Breast epithelium (tissue), 4 donors: ENCODE measurements around the gene CLMP. TPM values are rescaled to one million over a fixed set of nuclear protein-coding genes. Genes with fewer than 3 reads are reported as not detected.
"Not testable (repeated sequence)": the region's sequence is repeated elsewhere in the genome, so short reads cannot be mapped to it uniquely, and the experiment has no call there.

ENCODE experiments used
- DNase-seq, 2 donors: peaks; one replicate each; pipeline ENCODE4 v3.0.0-alpha.2; 2019; ENCODE audit warnings: low spot score in 2 of 2
- H3K27ac ChIP-seq, 2 donors: fragments of 200-600 bp; sonication (generic) in 1 of 2; one replicate each; pipeline ENCODE4 v1.5.1; 2016 to 2019; ENCODE audit warnings: mild to moderate bottlenecking in 1 of 2
- H3K27me3 ChIP-seq, 2 donors: fragments of 200-600 bp; sonication (generic) in 1 of 2; one replicate each; pipeline versions ENCODE4 v1.5.1 to v1.6.0; 2017 to 2019; ENCODE audit warnings: control low read depth in 1 of 2, mild to moderate bottlenecking in 1 of 2
- H3K36me3 ChIP-seq: fragments of 200-600 bp; one replicate; pipeline ENCODE4 v1.5.1; 2019
- H3K4me1 ChIP-seq, 2 donors: fragments of 200-600 bp; sonication (generic); one replicate each; pipeline ENCODE4 v1.5.1; 2016 to 2019; ENCODE audit warnings: control low read depth in 1 of 2
- H3K4me3 ChIP-seq, 3 donors: fragments of 200-600 bp; sonication (generic); 1 replicate in 2 of 3; 2 replicates in 1 of 3; pipeline ENCODE4 v1.5.1; 2016 to 2019; ENCODE audit warnings: mild to moderate bottlenecking in 3 of 3, moderate library complexity in 2 of 3
- H3K9me3 ChIP-seq, 2 donors: fragments of 200-600 bp; sonication (generic) in 1 of 2; one replicate each; pipeline ENCODE4 v1.5.1; 2016 to 2019; ENCODE audit warnings: control low read depth in 1 of 2
- POLR2A ChIP-seq: fragments of 450-650 bp; IDR thresholded peaks from one replicate; pipeline ENCODE4 v1.6.1; 2016; ENCODE audit warnings: antibody characterized with exemption, mild to moderate bottlenecking, moderate library complexity
- POLR2AphosphoS5 ChIP-seq, 3 donors: sonication (generic); formaldehyde crosslinking; IDR thresholded peaks; one replicate each; pipeline ENCODE4 v1.6.1; 2017; ENCODE audit warnings: antibody characterized with exemption in 3 of 3
- intact Hi-C: fragments of 100-400 bp; cut with DNase I; formaldehyde crosslinking; loops from one replicate; pipeline ENCODE4 v1.15.1; 2023; ENCODE audit warnings: low total_unique reads
- total RNA-seq, 3 donors: library from RNA; depleted of rRNA; stranded (reverse); fragments of >200 nt; gene quantifications; one replicate each; pipeline ENCODE4 v1.1.0, GENCODE V29; 2016
- TF ChIP-seq, protein P1 (sequence below), 3 donors: fragments of 450-650 bp; IDR thresholded peaks; one replicate each; pipeline ENCODE4 v1.5.1; 2016 to 2017; ENCODE audit warnings: antibody characterized with exemption in 3 of 3, mild to moderate bottlenecking in 3 of 3, moderate library complexity in 3 of 3

CLMP gene
- total RNA-seq, 3 donors from 2014 or later: 70.8 to 241 (median 82.9) TPM

DNA sequence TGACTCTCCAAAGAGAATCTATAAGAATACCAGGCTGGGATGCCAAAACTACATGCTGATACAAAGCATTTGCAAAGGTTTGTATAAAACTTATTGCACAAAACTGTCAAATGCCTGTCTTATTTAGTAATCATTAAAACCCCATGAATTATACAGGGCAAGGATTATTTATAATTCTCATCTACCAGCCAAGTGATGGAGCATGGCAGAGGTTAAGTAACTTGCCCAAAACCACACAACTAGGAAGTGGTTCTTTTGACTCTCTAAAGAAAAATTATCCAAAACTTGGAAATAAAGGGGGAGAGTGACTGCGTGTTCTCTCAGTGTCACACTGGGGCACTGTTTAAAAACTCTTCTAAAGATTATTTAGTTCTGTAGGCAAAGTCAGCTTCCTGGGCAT is 17.4 kb upstream of the CLMP start:
- Histone ChIP-seq H3K4me3 (no peak overlapping the region), H3K4me1 (no peaks in the 10 kb centered on the region), H3K9me3 (no peaks in the 10 kb centered on the region), H3K36me3 (no peaks in the 10 kb centered on the region), H3K27me3 (no peaks in the 10 kb centered on the region), H3K27ac (no peak overlapping the region)
- DNase-seq: no peak
- intact Hi-C loops: no loop called here
- TF ChIP-seq POLR2A (no peak), POLR2AphosphoS5 (IDR thresholded peaks at IDR 0.05) (no peak)
- TF ChIP-seq, protein P1, sequence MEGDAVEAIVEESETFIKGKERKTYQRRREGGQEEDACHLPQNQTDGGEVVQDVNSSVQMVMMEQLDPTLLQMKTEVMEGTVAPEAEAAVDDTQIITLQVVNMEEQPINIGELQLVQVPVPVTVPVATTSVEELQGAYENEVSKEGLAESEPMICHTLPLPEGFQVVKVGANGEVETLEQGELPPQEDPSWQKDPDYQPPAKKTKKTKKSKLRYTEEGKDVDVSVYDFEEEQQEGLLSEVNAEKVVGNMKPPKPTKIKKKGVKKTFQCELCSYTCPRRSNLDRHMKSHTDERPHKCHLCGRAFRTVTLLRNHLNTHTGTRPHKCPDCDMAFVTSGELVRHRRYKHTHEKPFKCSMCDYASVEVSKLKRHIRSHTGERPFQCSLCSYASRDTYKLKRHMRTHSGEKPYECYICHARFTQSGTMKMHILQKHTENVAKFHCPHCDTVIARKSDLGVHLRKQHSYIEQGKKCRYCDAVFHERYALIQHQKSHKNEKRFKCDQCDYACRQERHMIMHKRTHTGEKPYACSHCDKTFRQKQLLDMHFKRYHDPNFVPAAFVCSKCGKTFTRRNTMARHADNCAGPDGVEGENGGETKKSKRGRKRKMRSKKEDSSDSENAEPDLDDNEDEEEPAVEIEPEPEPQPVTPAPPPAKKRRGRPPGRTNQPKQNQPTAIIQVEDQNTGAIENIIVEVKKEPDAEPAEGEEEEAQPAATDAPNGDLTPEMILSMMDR (IDR thresholded peaks at IDR 0.05): no peak

DNA sequence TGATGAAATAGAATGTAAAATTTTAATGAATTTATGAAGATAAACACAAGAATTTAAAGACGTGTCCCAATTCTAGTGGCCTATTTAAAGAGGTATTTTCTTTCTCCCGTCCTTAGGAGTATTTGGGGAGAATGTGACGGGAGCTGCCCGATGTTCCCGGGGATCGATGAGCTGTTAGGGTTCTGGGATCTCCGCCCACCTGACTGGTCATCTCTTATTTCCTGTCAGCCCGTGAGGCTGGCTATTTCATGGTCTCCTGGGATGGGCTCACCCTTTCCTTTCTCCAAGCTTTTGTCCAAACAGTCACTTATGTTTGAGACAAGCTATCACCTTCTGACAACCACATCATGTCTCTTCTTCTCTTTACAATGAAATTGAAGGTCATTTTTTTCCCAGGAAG is 16.9 kb upstream of the CLMP start:
- H3K4me1 ChIP-seq: peaks cover 0 to under 1% of the 10 kb centered on the region in 2 donors
- no peak overlapping the region for H3K4me3 ChIP-seq
- no peaks in the 10 kb centered on the region for H3K27me3 ChIP-seq
- TF ChIP-seq, protein P1 (IDR thresholded peaks at IDR 0.05): no peak
- TF ChIP-seq POLR2AphosphoS5 (IDR thresholded peaks at IDR 0.05) (no peak), POLR2A (no peak)
- intact Hi-C loops: no loop called here
- H3K27ac ChIP-seq: no peak overlapping the region
- no peaks in the 10 kb centered on the region for H3K36me3 ChIP-seq
- DNase-seq: no peak
- no peaks in the 10 kb centered on the region for H3K9me3 ChIP-seq

DNA sequence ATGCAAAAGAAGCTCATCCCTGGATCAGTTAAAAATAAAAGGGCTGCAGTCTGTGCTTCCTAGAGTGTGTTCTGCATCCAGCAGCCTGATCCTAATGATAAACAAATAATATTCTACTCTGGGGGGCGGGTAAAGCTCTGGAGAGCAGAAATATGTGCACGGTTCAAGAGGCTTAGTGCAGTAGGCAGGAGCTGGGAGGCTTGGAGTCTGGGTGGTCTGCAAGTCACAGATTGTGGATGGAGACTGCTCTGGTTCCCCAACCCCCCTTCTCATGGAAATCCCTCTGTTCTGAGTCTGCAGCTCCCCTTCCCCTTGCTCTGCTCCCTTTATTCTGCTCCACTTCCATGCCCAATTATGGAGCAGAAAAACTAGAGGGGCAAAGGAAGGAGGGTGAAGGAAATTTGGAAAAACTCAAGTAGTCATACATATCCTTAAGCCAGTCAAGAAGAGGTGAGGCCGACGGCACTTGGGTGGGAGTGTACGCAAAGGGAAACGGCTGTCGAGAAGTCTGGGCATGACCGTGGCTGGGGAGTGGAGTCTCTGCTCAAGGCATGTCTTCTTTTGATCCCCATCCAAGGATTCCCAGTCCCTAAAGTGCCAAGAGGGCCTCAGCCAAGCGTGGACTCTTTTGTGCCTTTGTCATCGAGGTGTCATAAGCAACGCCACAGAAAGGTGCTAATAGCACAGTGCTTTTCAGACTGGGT is 16.3 kb upstream of the CLMP start:
- Histone ChIP-seq H3K4me3 (no peak overlapping the region), H3K27ac (no peak overlapping the region), H3K27me3 (no peaks in the 10 kb centered on the region), H3K9me3 (no peaks in the 10 kb centered on the region), H3K36me3 (no peaks in the 10 kb centered on the region), H3K4me1 (peaks cover 0 to 4% of the 10 kb centered on the region in 2 donors)
- DNase-seq: no peak
- TF ChIP-seq POLR2A (no peak), POLR2AphosphoS5 (IDR thresholded peaks at IDR 0.05) (no peak)
- intact Hi-C loops: no loop called here

DNA sequence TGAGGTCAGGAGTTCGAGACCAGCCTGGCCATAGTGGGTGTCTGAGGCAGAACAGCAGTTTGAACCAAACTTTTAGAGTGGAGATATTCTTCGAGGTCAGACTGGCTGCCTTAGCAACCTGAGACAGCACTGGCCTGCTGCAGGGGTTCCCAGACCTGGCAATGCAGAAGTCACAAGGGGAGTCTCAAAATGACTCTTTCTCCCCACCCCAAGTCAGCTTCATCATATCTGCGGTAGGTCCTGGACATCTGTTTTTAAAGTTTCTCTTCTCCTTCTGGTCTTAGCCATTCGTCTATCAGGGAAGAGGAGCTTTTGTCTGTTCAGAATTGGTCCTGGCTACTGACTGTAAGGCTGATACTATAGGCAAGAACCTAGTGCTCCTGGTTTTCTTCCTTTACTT is 14.5 kb upstream of the CLMP start:
- Histone ChIP-seq H3K27ac (no peak overlapping the region), H3K4me1 (peaks cover 0 to 4% of the 10 kb centered on the region in 2 donors), H3K9me3 (no peaks in the 10 kb centered on the region), H3K36me3 (no peaks in the 10 kb centered on the region), H3K4me3 (no peak overlapping the region), H3K27me3 (no peaks in the 10 kb centered on the region)
- intact Hi-C loops: no loop called here
- TF ChIP-seq POLR2AphosphoS5 (IDR thresholded peaks at IDR 0.05) (no peak), POLR2A (no peak)
- TF ChIP-seq, protein P1 (IDR thresholded peaks at IDR 0.05): no peak
- DNase-seq: no peak

DNA sequence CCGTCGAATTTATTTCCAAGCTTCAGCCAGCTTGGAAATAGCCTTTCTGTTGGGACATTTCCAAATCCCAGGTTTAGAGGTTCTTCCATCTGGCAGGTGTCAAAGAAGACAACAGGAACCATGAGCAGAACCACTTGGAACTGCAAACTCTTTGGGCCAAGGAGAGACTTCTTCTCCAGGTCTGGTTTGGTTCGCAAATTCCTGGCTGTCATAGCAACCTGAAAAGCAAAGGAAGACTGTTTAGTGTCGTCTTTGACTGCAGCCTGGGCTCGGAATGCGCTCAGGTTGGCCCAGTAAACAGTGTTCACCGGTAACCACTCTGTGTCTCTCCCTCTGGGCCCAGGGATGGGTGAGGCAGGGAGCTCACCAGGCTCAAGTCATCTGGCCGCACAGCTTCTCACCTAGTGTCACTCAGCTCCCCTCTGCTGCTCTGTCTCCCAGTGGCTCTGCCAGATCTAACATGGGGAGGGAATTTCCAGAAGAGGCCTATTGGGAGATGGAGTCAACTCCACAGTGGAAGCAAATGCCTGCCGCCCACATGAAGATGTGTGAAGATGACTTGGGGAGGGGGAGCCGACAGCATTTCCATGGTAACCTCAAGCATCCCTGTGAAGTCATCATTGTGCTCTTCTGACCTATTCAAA is 11.9 kb upstream of the CLMP start:
- Histone ChIP-seq H3K36me3 (no peaks in the 10 kb centered on the region), H3K27me3 (no peaks in the 10 kb centered on the region), H3K4me1 (peaks cover 0 to 4% of the 10 kb centered on the region in 2 donors), H3K27ac (peak overlapping the region; percentile 81 to 89), H3K4me3 (no peak overlapping the region), H3K9me3 (no peaks in the 10 kb centered on the region)
- intact Hi-C loops: no loop called here
- TF ChIP-seq, protein P1 (IDR thresholded peaks at IDR 0.05): no peak
- TF ChIP-seq POLR2AphosphoS5 (IDR thresholded peaks at IDR 0.05): peak in 2 of 3 donors; percentile 14 to 30
- DNase-seq: peak in 1 of 2 donors; percentile 59

DNA sequence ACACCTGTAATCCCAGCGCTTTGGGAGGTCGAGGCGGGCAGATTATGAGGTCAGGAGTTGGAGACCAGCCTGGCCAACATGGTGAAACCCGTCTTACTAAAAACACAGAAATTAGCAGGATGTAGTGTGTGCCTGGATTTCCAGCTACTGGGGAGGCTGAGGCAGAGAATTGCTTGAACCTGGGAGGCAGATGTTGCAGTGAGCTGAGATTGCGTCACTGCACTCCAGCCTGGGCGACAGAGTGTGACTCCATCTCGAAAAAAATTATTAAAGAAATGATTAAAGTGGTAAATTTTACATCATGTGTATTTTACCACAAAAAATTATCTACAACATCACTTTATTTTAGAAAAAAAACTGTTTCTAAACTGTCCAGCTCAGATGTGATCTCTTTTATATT is 11.0 kb upstream of the CLMP start:
- intact Hi-C loops, H3K27me3 ChIP-seq, H3K36me3 ChIP-seq, H3K4me3 ChIP-seq, H3K9me3 ChIP-seq, H3K4me1 ChIP-seq, DNase-seq: not testable (repeated sequence)
- peak overlapping the region; percentile 53 to 81 for H3K27ac ChIP-seq
